ENCODE measurements around the gene ABCA12.

DNA sequence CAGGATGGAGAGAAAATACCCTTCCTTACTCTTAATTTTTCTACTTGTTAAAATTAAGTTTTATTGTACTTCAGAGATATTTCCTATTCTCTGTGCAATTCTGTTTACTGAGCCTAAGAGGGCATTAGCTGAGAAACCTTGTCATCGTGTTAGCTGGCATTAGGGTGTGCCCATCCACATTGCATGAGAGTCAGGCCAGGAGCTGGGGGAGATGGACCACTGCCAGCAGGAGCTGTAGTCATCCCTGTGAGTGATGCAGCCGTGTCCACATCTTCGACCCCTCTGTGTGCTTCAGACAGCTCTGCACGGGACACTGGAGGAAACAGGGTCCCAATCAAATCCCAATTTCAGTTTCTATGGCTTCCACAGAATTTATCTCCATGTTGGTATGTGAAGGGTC, 34.2 kb downstream of the ABCA12 start:
- TF ChIP-seq, protein P1, sequence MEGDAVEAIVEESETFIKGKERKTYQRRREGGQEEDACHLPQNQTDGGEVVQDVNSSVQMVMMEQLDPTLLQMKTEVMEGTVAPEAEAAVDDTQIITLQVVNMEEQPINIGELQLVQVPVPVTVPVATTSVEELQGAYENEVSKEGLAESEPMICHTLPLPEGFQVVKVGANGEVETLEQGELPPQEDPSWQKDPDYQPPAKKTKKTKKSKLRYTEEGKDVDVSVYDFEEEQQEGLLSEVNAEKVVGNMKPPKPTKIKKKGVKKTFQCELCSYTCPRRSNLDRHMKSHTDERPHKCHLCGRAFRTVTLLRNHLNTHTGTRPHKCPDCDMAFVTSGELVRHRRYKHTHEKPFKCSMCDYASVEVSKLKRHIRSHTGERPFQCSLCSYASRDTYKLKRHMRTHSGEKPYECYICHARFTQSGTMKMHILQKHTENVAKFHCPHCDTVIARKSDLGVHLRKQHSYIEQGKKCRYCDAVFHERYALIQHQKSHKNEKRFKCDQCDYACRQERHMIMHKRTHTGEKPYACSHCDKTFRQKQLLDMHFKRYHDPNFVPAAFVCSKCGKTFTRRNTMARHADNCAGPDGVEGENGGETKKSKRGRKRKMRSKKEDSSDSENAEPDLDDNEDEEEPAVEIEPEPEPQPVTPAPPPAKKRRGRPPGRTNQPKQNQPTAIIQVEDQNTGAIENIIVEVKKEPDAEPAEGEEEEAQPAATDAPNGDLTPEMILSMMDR (IDR thresholded peaks at IDR 0.05) = no peak
- no peak for TF ChIP-seq POLR2A (IDR thresholded peaks at IDR 0.05)
- TF ChIP-seq POLR2AphosphoS5 (IDR thresholded peaks at IDR 0.05) = no peak
